A549 (cell line): ENCODE measurements around the gene DGLUCY. TPM values are rescaled to one million over a fixed set of nuclear protein-coding genes. Genes with fewer than 3 reads are reported as not detected.

ENCODE experiments used
- ATAC-seq, 2 experiments: fragments of 200-7000 bp in 1 of 2; fragments of >200 bp in 1 of 2; cut with Nextera tagmentation in 1 of 2; cut with Tn5 transposase in 1 of 2; 3 replicates each; pipeline versions ENCODE4 v1.8.0 to v1.9.1; 2018 to 2020; ENCODE audit warnings: mild to moderate bottlenecking in 1 of 2, moderate library complexity in 1 of 2
- CTCF ChIA-PET: fragments of 300-600 bp; sonication (Branson Sonifier 250); formaldehyde crosslinking; extraction: SDS; loops from one replicate; lab custom pipeline; 2021; ENCODE audit warnings: antibody characterized with exemption, inconsistent platforms; lab: Yijun Ruan, JAX
- POLR2A ChIA-PET: fragments of 350-600 bp; formaldehyde crosslinking; extraction: SDS; loops from one replicate; lab custom pipeline; 2021; ENCODE audit warnings: antibody characterized with exemption, inconsistent platforms; lab: Yijun Ruan, JAX
- DNase-seq, 2 experiments: peaks; one replicate each; pipeline versions ENCODE4 v3.0.0 to v3.0.0-alpha.2; 2011 to 2016; ENCODE audit warnings: low read depth in 1 of 2, low spot score in 1 of 2
- FAIRE-seq: peaks from 2 replicates; lab custom pipeline; 2011; peaks lifted over from hg19 to GRCh38; lab: Jason Lieb, UNC
- H3K27ac ChIP-seq, 2 experiments: fragments of >200 bp; sonication (Bioruptor Twin); formaldehyde crosslinking; 3 replicates each; pipeline ENCODE4 v1.5.1; 2016 to 2017
- H3K4me1 ChIP-seq: fragments of >200 bp; sonication (Bioruptor Twin); formaldehyde crosslinking; 3 replicates; pipeline ENCODE4 v1.6.1; 2016
- H3K4me2 ChIP-seq: fragments of >200 bp; sonication (Bioruptor Twin); formaldehyde crosslinking; 3 replicates; pipeline ENCODE4 v1.6.1; 2016
- H3K4me3 ChIP-seq: fragments of >200 bp; sonication (Bioruptor Twin); formaldehyde crosslinking; 3 replicates; pipeline ENCODE4 v1.5.1; 2016
- H3K9me3 ChIP-seq: fragments of >200 bp; sonication (Bioruptor Twin); formaldehyde crosslinking; 3 replicates; pipeline ENCODE4 v1.6.1; 2016
- CBX8 ChIP-seq: fragments of 200-600 bp; sonication (generic); IDR thresholded peaks from 2 replicates; pipeline ENCODE4 v1.6.1; 2016
- CEBPB ChIP-seq, 2 experiments: fragments of >200 bp in 1 of 2; sonication (Bioruptor Twin) in 1 of 2; formaldehyde crosslinking in 1 of 2; IDR thresholded peaks; 2 replicates each; pipeline ENCODE4 v1.6.1; 2012 to 2016
- CTCF ChIP-seq: fragments of >200 bp; sonication (Bioruptor Twin); formaldehyde crosslinking; IDR thresholded peaks from 3 replicates; pipeline ENCODE4 v1.5.1; 2016
- EP300 ChIP-seq, 2 experiments: fragments of >200 bp; sonication (Bioruptor Twin); formaldehyde crosslinking; IDR thresholded peaks; 2 replicates in 1 of 2; 3 replicates in 1 of 2; pipeline ENCODE4 v1.6.1; 2016 to 2017
- FOXS1 ChIP-seq: fragments of 250-450 bp; sonication (Bioruptor Pico); IDR thresholded peaks from 2 replicates; pipeline ENCODE4 v1.5.0; 2020; ENCODE audit warnings: mild to moderate bottlenecking, moderate library complexity
- GATA3 ChIP-seq: IDR thresholded peaks from 2 replicates; pipeline ENCODE4 v1.6.1; 2012; ENCODE audit warnings: borderline replicate concordance
- HOXA7 ChIP-seq: fragments of 250-450 bp; sonication (Bioruptor Pico); IDR thresholded peaks from 2 replicates; pipeline ENCODE4 v1.5.0; 2020; ENCODE audit warnings: mild to moderate bottlenecking, moderate library complexity
- HOXB13 ChIP-seq: fragments of 250-450 bp; sonication (Bioruptor Pico); IDR thresholded peaks from 2 replicates; pipeline ENCODE4 v1.5.0; 2020; ENCODE audit warnings: low read depth, mild to moderate bottlenecking, moderate library complexity
- KDM1A ChIP-seq: fragments of 200-600 bp; sonication (generic); IDR thresholded peaks from 2 replicates; pipeline ENCODE4 v1.6.1; 2016; ENCODE audit warnings: low read depth, mild to moderate bottlenecking
- MAX ChIP-seq: IDR thresholded peaks from 2 replicates; pipeline ENCODE4 v1.6.1; 2012
- NPAS2 ChIP-seq: fragments of 250-450 bp; sonication (Bioruptor Pico); IDR thresholded peaks from 2 replicates; pipeline ENCODE4 v1.8.0; 2022; ENCODE audit warnings: mild to moderate bottlenecking, moderate library complexity, borderline replicate concordance
- PHF8 ChIP-seq: fragments of 200-600 bp; sonication (generic); IDR thresholded peaks from 2 replicates; pipeline ENCODE4 v1.6.1; 2016; ENCODE audit warnings: low read depth, mild to moderate bottlenecking, antibody characterized with exemption, moderate library complexity, borderline replicate concordance
- POLR2AphosphoS2 ChIP-seq: conservative IDR thresholded peaks from 2 replicates; pipeline ENCODE4 v1.6.1; 2012; ENCODE audit warnings: low read length, improper control_type of control experiment, inconsistent platforms
- RAD21 ChIP-seq, 2 experiments: fragments of >200 bp in 1 of 2; sonication (Bioruptor Twin) in 1 of 2; formaldehyde crosslinking in 1 of 2; IDR thresholded peaks in 1 of 2; conservative IDR thresholded peaks in 1 of 2; 2 replicates in 1 of 2; 3 replicates in 1 of 2; pipeline ENCODE4 v1.6.1; 2012 to 2018; ENCODE audit warnings: inconsistent platforms in 1 of 2
- RARB ChIP-seq: fragments of 250-450 bp; sonication (Bioruptor Pico); IDR thresholded peaks from 2 replicates; pipeline ENCODE4 v1.8.0; 2021; ENCODE audit warnings: mild to moderate bottlenecking, moderate library complexity
- REST ChIP-seq: fragments of 200-600 bp; sonication (generic); IDR thresholded peaks from 2 replicates; pipeline ENCODE4 v1.6.1; 2016; ENCODE audit warnings: antibody characterized with exemption, mild to moderate bottlenecking, moderate library complexity
- RFX5 ChIP-seq: fragments of 450-650 bp; IDR thresholded peaks from 2 replicates; pipeline ENCODE4 v1.7.1; 2014; ENCODE audit warnings: antibody characterized with exemption, mild to moderate bottlenecking, moderate library complexity
- RNF2 ChIP-seq: fragments of 200-600 bp; sonication (generic); IDR thresholded peaks from 2 replicates; pipeline ENCODE4 v1.6.1; 2016; ENCODE audit warnings: low read depth, mild to moderate bottlenecking, antibody characterized with exemption, moderate library complexity, borderline replicate concordance
- SMC3 ChIP-seq: fragments of >200 bp; sonication (Bioruptor Twin); formaldehyde crosslinking; IDR thresholded peaks from 3 replicates; pipeline ENCODE4 v1.6.1; 2018; ENCODE audit warnings: inconsistent platforms
- ZNF302 ChIP-seq: fragments of 250-450 bp; sonication (Bioruptor Pico); IDR thresholded peaks from 2 replicates; pipeline ENCODE4 v1.9.0; 2021; ENCODE audit warnings: inconsistent platforms, mild to moderate bottlenecking, moderate library complexity
- WGBS: methylation state at CpG from one replicate; pipeline ENCODE4 v1.1.6; 2017; ENCODE audit errors: missing lambda C conversion rate; 5-methylcytosine and 5-hydroxymethylcytosine counted together
- polyA plus RNA-seq, 4 experiments: library from polyadenylated mRNA; depleted of rRNA in 3 of 4; stranded (reverse); fragments of >200 nt; fragmentation: RNase III in 1 of 4; extraction: RNeasy Plus Mini Kit Qiagen cat#74134 plus additional on column Dnase treatment in 1 of 4; gene quantifications; 2 replicates in 3 of 4; 3 replicates in 1 of 4; pipeline ENCODE4 v1.2.3, GENCODE V29; 2011 to 2017

DGLUCY gene
- polyA plus RNA-seq, 2 of the 4 experiments (the other 2 are of a cell fraction): 14.4 to 17.5 TPM

DNA sequence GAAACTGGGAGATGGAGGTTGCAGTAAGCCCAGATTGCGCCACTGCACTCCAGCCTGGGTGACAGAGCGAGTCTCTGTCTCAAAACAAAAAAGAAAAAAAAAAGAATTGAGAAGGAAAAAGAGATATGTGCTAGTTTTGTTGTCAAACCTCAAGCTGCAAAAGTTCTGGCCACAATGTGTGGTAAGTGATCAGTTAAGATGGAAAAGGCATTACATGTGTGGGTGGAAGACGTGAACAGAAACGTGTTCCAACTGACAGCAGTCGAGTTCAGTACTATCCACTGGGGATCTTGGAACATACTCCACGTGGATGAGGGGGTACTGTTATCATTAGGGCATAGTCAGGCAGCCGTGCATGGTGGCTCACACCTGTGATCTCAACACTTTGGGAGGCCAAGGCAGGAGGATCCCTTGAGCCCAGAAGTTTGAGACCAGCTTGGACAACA, 113.3 kb downstream of the DGLUCY start:
- H3K9me3 ChIP-seq: no peaks in the 10 kb centered on the region; the same call in 2 of the 3 replicates
- CTCF ChIA-PET: interaction anchor here (1.1 to 1.9 kb wide), 3 partner anchors 10 to 53 kb away, joined by 4 to 5 read pairs (median 5); no protein-coding TSS in a partner anchor
- no peak for TF ChIP-seq FOXS1
- no peak for TF ChIP-seq CEBPB (IDR thresholded peaks at IDR 0.05)
- no peak for TF ChIP-seq RFX5
- no peak for TF ChIP-seq CTCF
- no peak for TF ChIP-seq PHF8
- no peak for TF ChIP-seq RARB (CRISPR knock-in tag)
- no peak for TF ChIP-seq MAX
- TF ChIP-seq KDM1A: no peak
- no peak for TF ChIP-seq RNF2
- no peak for TF ChIP-seq HOXA7 (CRISPR knock-in tag)
- TF ChIP-seq GATA3: no peak
- TF ChIP-seq ZNF302 (CRISPR knock-in tag): no peak
- TF ChIP-seq NPAS2 (CRISPR knock-in tag): no peak
- TF ChIP-seq EP300 (IDR thresholded peaks at IDR 0.05): no peak
- no peak for TF ChIP-seq POLR2AphosphoS2
- TF ChIP-seq RAD21 (conservative IDR thresholded peaks at IDR 0.05 in 1 of 2, IDR thresholded peaks at IDR 0.05 in 1 of 2): no peak
- no peak for ATAC-seq
- H3K4me1 ChIP-seq: no peaks in the 10 kb centered on the region
- no peak overlapping the region for H3K4me2 ChIP-seq
- H3K4me3 ChIP-seq: no peak overlapping the region
- DNase-seq: no peak
- no peak overlapping the region for H3K27ac ChIP-seq
- WGBS: 67% methylated on average over 7 of the region's 7 CpGs
- FAIRE-seq: no peak
- POLR2A ChIA-PET: no interaction called here

DNA sequence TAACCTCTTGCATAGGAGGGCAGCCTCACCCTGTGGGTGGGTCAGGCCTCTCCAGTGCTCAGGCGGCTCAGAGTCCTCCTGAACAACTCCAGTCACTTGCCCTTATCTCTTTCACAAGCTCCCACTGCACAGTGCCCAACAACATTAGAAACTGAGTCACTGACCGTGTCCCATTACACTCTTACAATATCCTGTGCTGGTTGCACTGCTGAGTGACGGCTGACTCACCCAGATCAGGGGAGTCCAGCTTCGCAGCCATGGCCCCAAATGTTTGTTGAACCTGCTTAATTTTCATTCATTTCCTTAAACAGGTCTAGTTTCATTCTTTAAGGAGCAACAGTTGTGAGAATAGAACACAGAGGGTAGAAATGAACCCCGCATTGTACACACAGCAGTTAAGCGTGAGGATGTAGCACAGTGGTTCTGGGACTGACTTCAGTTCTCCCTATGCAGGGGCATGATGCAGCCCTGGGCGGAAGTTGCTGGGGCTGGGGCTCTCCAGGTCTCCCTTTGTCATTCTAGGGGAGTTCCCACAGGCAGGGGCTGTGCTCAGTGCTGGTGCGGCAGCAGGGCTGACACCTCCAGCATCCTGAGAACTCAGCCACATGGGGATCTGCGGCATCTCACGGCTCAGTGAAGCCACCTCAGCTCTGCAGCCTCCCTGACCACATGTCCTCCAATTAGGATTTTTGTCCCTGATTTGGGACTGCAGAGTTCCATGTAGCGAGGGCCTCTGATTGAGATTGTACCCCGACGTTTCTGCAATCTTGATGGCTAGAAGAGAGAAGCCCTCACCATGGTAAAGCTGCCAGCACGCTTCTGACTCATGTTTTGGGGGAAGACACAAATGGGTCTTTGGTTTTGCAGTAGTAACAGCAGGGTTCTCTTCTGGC, 114.5 kb downstream of the DGLUCY start:
- CTCF ChIA-PET: interaction anchor here (1.1 to 1.9 kb wide), 4 partner anchors 12 to 55 kb away, joined by 4 to 5 read pairs (median 4); no protein-coding TSS in a partner anchor
- Histone ChIP-seq H3K27ac (no peak overlapping the region), H3K4me3 (no peak overlapping the region), H3K4me1 (no peaks in the 10 kb centered on the region), H3K4me2 (no peak overlapping the region), H3K9me3 (no peaks in the 10 kb centered on the region; the same call in 2 of the 3 replicates)
- WGBS: 84% methylated on average over 14 of the region's 14 CpGs
- POLR2A ChIA-PET: no interaction called here
- DNase-seq: no peak
- TF ChIP-seq ZNF302 (CRISPR knock-in tag) (no peak), HOXB13 (no peak), PHF8 (no peak), CBX8 (no peak), REST (no peak), SMC3 (no peak)
- ATAC-seq: no peak; a peak in 1 of 6 replicates
- FAIRE-seq: no peak
